NCI-H2107 treated with DMSO at 0.1 percent for 48 hours (cell line): ENCODE results near the gene CDH1.

Experiments
- DNase-seq: peaks from one replicate; lab custom pipeline; 2025; ENCODE audit not compliant: unreplicated experiment; lab: John Stamatoyannopoulos, UW

CDH1 gene

GRCh38 chr16:68760671-68761275, 23.7 kb downstream of the CDH1 start:
- DNase-seq: no peak

- DNase-seq: no peak
Measured at GRCh38 chr16:68762996-68763756, 26.1 kb downstream of the CDH1 start.

- no peak for DNase-seq
Measured at GRCh38 chr16:68764862-68765261, 27.8 kb downstream of the CDH1 start.

GRCh38 chr16:68767581-68767980, 30.5 kb downstream of the CDH1 start:
- DNase-seq: no peak

GRCh38 chr16:68768175-68768574, 31.1 kb downstream of the CDH1 start:
- no peak for DNase-seq

DNA sequence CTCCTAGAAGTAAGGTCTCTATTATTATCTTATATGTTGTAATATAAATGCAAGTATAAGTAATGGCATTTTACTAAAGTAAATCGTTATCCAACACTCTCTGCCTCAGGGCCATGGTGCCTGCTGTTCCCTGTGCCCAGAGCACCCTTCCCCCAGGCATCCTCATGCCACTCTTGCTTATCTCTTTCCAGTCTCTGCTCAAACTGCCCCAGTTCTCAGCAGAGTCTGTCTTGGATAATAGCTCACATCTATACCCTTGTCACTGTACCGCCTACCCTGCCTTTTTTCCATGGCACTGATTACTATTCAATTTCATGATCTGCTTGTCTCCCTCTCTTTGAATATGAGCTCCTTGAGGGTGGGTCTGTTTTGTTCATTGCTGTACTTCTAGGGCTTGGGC, 31.7 kb downstream of the CDH1 start:
- DNase-seq: no peak

DNA sequence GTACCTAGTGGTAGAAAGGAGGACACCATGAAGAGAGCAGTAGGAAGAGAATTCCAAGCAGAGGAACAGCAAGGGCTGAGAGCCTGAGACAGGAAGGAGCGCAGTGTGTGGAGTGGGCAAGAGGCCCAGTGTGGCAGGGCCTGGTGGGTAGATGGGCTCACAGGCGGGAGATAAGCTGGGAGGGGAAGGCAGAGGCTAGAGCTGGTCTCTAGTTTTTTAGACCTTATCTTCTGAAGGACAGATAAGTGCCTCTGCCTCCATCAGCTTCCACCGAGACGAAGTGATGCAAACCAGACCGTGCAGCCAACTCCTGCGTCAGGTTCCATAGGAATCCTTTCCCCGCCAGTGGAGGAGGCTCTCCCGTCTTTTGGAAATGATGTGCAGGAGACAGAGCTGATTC, 33.6 kb downstream of the CDH1 start:
- no peak for DNase-seq

- DNase-seq: no peak
Measured at GRCh38 chr16:68772030-68772681, 35.1 kb downstream of the CDH1 start.

GRCh38 chr16:68772871-68773270, 35.8 kb downstream of the CDH1 start:
- DNase-seq: peak; percentile 25

DNA sequence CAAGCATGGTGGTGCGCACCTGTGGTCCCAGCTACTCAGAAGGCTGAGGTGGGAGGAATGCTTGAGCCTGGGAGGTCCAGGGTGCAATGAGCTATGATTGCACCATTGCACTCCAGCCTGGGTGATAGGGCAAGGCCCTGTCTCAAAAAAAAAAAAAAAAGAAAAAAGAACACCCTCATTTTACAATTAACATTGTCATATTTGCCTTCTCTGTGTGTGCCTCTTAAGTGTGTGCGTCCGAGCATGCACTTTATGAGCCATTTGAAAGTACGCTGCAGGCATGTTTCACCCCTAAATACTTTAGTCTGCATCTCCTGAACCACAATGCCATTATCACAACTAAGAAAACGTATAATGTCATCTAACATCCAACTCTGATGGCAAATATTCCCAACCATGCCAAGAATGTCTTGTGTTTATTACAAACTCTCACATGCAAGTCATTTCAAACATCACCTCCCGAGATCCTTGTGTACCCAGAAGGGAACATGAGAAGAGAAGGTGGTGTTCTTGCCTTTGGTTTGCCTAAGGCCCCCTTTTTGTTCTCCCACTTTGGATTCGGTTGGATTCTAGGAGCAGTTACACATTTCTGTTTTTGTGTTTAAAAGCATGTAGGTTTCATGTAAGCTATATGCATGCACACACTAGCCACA, 38.0 kb downstream of the CDH1 start:
- DNase-seq: no peak

- DNase-seq: no peak
Measured at GRCh38 chr16:68776821-68777485, 39.9 kb downstream of the CDH1 start.

DNA sequence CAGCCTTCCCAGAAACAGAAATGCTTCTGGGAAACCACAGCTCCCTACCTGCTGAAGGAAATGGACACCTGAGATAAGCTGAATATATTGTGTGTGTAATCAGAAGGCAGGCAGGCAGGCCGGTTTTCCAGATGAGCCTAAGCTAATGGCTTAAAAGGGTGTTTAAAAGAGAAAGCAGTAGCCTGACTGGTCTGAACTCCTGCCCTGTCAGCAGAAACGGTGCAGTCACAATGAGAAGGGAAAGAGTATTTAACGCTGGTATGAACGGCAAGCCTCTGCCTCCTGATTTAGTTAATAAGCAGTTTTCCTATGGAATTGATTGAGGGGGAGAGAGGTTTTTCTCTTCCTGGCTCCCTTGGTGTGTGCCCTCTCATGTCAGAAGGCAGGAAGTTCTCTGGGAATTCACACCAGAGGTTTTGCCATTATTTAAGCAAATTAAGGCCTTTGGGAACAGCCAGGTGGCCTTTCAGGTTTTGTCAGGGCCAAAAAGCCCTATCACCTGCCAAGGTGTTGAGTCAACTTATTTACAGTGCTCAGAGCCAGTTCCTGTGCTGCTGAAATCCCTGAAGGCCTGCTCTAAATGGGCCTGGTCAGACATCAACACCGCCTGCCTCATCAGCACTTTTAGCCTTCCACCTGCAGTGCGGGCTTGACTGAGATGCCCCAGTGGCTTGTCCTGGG, 41.6 kb downstream of the CDH1 start:
- DNase-seq: peak; percentile 88

DNA sequence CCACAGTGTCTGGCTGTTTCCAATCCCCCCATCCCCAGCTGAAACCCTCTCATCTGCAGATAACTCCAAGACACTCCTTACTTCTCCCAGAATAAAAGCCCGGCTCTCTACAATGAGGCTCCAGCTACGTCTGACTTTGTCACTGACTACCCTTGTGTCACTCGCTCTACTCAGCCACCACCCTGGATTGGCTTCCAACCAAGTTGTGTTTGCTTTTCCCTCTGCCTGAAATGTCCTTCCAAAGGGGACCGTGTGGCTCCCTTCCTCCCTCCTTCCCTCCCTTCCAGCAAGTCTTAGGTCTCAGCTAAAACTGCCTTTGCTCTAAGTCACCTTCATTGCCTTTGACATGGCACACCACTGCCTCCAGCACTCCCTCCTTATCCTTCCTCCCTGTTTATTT, 42.8 kb downstream of the CDH1 start:
- DNase-seq: no peak

GRCh38 chr16:68781784-68782183, 44.7 kb downstream of the CDH1 start:
- no peak for DNase-seq

DNA sequence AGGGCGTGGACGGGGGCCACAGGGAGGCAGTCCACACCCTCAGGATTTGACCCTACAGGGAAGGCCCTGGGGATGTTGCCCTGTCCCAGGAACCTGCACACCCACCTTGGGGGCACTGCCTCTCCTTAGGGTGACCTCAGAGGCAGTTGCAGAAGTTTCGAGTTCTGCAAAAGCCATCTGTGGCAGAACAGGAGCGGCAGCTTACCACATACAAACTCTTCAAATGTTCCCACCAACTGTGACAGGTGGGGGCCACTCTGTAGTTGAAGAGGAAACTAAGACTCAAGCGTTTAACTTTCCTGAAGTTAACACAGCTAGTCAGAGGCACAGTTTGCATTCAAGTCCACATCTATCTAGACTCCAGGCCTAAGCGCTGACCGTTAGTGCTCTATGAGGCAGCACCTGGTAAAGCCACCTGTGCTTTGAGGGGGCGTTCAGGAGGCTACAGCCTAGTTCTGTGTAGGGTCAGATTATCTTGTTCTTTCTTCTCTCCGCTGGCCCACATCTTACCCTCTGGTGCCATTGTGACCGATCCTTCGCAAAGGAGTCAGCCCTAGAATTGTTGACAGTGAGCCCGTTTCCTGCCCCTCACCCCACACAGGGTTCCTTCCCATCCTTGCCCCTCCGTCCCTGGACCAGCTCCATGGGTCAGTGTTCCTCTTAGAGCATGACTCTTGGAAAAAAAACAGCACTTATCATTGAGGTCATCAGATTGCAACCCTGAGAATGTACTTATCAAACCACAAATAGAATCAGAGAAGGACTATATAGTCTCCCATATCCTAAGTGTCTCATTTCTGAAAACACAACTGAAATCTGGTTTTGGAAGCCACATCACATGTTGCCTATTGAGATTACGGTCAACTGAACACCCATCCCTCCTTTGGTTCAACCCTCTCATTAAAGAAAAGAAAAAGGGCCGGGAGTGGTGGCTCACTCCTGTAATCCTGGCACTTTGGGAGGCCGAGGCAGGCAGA, 45.4 kb downstream of the CDH1 start:
- DNase-seq: no peak

DNA sequence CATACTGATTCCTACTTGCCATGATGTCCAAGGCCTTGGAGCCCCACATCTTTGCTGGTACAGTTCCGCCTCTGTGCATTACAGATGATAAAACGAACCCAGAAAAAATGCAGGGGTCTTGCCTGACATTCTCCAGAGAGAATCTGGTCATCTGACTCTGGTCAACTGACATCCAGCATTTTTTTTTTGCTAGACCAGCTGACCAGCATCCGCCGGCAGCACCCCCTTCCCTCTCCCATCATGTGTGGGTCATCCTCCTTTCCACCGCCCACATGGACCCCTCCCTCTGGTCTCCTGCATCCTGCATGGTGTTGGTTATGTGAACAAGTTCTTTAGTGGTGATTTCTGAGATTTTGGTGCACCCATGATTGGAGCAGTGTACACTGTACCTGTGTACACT, 47.1 kb downstream of the CDH1 start:
- DNase-seq: no peak

GRCh38 chr16:68784721-68785120, 47.6 kb downstream of the CDH1 start:
- DNase-seq: no peak

DNA sequence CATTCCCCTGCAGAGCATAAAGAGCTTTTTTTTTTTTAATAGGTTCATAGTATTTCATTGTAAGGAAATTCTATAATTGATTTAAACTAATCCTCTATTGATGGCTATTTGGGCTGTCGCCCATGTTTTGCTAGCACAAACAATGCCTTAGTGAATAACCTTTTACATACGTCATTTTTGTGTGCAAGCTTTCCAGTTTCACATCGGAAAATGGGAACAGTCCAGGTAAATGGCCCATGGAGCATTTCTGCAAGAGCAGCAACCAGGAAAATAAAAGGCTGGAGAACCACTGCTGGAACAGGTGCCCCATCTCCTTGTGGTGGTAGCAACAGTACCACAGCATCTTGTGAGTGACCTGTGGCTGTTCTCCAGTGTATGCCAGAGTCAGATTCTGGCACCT, 48.6 kb downstream of the CDH1 start:
- no peak for DNase-seq

DNA sequence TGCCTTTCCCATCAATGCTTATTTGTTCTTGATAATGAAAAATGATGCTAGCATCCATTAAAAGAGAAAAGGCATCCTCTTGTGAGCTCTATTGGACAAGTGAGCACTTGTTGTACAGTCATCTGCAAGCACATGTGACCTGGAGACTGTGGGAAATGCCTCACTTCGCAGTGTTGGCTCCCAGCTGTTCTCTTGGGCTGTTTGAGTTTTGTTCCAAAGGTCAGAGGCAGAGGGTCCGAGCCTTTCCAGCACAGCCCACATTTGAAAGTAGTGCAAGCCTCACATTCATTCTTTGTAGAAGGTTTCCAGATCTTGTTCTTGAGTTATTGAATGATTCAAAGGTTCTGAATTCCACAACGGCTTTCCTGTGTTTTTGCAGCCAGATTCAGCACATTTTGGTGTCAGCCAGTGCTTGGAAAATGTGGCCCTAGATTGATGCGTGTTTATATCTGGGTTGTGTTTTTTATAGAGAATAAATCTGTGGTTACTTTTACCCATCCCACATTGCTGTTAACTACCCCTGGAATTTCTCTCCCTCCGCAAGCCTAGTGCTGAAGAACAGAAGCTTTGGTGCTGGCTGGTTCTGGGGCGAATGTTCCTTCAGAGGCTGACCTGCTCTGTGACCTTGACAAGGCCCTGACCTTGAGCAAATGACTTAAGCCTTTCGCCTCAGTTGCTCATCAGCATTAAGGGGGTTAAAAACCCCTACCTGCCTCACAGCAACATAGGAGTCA, 49.8 kb downstream of the CDH1 start:
- peak; percentile 90 for DNase-seq
